ENCODE measurements around the gene POLR3H.

The POLR3H gene

GRCh38 chr22:41523464-41524221, 20.6 kb downstream of the POLR3H start:
- no peak overlapping the region for H3K27ac ChIP-seq
- no peak for DNase-seq (ENCODE audit: low read depth, low spot score)

GRCh38 chr22:41522813-41523212, 21.5 kb downstream of the POLR3H start:
- H3K27ac ChIP-seq = no peak overlapping the region
- DNase-seq (ENCODE audit: low read depth, low spot score) = no peak

- DNase-seq (ENCODE audit: low read depth, low spot score) = no peak
- H3K27ac ChIP-seq = no peak overlapping the region
Observed at GRCh38 chr22:41521126-41521525, 23.1 kb downstream of the POLR3H start.

DNA sequence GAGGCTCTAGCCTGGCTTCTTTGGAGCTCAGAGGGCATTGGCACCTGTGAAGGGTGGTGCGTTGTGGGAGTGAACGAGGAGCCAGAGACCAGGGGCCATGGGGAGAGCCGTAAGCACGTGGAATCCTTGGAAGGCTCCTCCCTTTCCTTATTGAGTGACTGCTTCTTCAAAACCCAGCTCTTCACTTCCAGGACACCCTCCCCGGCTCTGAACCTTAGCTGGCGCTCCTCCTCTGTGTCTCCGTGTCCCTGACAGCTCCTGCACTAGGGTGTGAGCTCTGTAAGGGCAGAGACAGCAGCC, 26.3 kb downstream of the POLR3H start:
- H3K27ac ChIP-seq = peak overlapping the region; percentile 70
- DNase-seq (ENCODE audit: low read depth, low spot score) = no peak

DNA sequence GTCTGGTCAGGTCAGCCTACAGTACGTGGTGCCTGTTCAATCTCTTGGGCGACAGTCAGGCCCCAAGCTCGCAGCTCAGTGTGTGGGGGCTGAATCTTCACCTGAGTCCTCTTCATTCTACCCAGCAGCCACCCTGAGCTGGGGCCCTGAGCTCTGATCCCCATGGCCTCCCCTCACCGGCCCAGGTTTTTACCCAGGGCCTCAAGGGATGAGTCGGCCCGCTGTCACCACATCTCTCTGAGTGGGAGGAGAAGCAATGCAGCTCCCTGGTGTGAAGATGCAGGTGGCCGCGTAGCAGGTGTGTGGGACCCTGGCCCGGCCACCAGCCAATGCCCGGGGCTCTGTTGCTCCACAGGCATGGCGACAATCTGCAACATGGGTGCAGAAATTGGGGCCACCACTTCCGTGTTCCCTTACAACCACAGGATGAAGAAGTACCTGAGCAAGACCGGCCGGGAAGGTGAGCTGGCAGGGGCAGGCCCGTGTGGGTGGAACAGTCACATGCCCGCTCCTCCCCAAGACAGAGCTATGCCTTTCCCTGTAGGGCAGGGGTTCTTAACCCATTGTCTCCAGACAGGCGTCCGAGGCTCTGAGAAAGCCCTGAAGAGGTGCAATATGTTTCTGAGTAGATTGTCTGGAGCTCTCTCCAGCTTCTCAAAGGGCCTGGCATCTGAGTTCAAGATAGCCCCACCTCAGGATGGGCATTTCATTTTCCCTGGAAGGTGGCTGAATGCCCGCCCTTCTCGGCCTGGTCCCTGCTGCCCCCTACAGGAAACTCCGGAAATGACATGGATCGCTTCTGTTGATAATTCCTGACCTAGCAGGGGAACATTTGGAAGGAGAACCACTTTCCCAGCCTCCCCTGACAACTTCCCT, 26.9 kb downstream of the POLR3H start:
- peak; percentile 33 for DNase-seq (ENCODE audit: low read depth, low spot score)
- peak overlapping the region; percentile 70 for H3K27ac ChIP-seq

DNA sequence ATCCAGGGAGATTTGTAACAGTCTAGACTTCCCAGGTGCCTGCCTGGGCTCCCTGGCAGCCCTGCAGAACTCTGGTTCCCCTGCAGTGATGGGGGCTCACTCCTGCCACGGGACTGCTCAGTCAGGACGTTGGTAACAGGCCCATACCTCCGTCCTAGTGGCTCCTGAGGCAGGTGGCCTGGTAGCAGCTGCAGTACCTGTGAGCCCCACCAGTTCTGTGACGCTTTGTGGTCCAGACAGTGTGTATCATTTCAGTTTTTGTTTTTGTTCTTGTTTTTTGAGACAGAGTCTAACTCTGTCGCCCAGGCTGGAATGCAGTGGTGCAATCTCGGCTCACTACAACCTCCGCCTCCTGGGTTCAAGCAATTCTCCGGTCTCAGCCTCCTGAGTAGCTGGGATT, 27.8 kb downstream of the POLR3H start:
- DNase-seq (ENCODE audit: low read depth, low spot score) = no peak

GRCh38 chr22:41513391-41513790, 30.9 kb downstream of the POLR3H start:
- H3K27ac ChIP-seq = no peak overlapping the region
- no peak for DNase-seq (ENCODE audit: low read depth, low spot score)

More for the DNA sequence above, 27.8 kb downstream of the POLR3H start:
- H3K27ac ChIP-seq = peak overlapping the region; percentile 70

DNA sequence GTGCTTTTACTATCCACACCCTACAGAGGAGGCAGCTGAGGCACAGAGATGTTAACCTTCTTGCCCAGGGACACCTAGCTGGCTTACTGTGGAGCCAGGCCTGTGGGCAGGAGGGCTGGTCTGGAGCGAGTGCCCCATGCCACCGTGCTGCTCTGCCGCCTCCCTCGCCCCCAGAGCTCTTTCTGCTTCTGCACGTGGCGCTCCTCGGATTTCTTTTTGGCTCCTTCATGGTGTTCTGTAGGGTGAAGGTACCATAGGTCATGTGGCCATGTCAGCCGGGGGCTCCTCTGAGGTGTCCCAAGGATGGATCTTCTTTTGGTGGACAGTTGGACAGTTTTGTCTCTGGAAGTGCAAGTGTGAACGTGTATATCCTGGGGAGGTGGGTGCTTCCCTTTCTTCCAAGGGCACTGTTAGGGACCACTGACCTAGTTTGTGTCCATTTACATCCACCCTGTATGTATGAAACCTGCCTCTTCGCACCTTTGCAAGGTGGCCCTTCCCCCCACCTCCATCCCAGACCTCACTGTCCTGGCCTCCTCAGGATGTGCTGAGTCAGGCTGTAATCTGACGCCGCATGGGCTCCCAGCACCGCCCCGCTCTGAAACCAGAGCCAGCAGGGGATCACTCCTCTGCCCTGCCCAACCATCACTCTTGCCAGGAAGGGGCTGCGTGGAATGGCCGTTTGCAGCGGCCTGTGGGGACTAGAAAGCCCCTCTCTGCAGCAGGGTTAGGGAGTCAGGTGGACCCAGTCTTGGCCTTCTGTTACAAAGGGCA, 31.7 kb downstream of the POLR3H start:
- no peak for DNase-seq (ENCODE audit: low read depth, low spot score)
- H3K27ac ChIP-seq = no peak overlapping the region

- DNase-seq (ENCODE audit: low read depth, low spot score) = no peak
- H3K27ac ChIP-seq = no peak overlapping the region
Observed at GRCh38 chr22:41511521-41511968, 32.7 kb downstream of the POLR3H start.

DNA sequence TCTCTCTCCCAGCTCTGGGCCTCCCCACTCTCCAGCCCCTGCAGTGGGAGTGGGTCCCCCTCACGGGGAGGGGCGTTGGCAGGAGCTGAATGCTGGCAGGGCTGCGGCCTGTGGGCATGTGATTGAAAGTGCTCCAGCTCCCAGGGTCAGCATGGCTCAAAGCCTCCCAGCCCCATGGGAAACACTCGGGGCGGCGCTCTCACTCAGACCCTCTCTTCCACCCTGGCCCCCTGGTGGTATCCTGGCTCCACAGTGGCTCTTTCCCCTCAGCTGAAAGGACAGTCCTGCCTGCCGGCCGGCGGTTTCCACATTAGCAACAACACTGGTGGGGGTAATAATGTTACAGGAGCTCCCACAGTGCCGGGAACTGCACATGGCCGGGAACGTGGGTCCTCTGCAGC, 35.5 kb downstream of the POLR3H start:
- H3K27ac ChIP-seq = no peak overlapping the region
- no peak for DNase-seq (ENCODE audit: low read depth, low spot score)

GRCh38 chr22:41507330-41508063, 36.8 kb downstream of the POLR3H start:
- DNase-seq (ENCODE audit: low read depth, low spot score) = no peak
- H3K27ac ChIP-seq = no peak overlapping the region

DNA sequence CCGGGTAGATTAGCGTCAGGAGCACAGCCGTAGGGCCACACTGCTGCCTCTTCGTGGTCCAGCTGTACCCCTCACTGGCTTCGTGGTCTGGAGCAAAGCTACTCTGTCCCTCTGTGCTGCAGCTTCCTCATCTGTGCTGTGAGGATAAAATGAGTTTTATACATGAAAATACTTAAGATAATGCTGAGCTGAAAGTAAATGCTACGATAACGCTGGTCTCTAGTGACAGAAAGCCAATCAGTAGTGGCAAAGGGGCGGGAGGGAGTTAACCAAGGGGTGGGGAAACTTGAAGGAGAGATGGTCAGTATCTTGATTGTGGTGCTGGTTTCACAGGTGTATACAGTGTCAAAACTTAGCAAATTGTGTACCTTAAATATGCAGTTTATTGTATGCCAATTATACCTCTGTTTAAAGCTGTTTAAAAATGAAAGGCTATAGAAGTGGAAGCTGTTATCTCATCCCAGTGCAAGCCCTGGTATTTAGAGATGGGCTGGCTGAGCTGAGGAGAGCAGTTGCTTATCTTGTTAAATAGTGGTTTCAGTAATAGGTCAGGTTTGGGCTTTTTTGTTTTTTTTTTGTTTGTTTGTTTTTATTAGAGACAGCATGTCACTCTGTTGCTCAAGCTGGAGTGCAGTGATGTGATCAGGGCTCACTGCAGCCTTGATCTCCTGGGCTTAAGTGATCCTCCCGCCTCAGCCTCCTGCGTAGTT, 38.6 kb downstream of the POLR3H start:
- DNase-seq (ENCODE audit: low read depth, low spot score) = no peak
- H3K27ac ChIP-seq = no peak overlapping the region

DNA sequence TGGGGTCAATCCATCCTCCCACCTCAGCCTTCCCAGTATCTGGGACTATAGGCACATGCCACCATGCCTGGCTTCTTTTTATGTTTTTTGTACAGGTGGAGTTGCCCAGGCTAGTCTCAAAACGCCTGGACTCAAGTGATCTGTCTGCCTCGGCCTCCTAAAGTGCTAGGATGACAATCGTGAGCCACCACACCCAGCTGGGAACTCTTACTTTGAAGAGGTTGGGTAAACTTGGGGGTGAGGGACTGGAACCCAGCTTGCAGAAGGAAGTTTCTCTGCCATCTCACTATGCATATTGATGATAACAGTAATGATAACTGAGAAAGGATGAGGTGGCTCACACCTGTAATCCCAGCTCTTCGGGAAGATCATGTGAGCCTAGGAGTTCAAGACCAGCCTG, 39.5 kb downstream of the POLR3H start:
- DNase-seq (ENCODE audit: low read depth, low spot score) = no peak
- H3K27ac ChIP-seq = no peak overlapping the region

GRCh38 chr22:41504397-41504796, 39.9 kb downstream of the POLR3H start:
- no peak for DNase-seq (ENCODE audit: low read depth, low spot score)
- H3K27ac ChIP-seq = no peak overlapping the region

DNA sequence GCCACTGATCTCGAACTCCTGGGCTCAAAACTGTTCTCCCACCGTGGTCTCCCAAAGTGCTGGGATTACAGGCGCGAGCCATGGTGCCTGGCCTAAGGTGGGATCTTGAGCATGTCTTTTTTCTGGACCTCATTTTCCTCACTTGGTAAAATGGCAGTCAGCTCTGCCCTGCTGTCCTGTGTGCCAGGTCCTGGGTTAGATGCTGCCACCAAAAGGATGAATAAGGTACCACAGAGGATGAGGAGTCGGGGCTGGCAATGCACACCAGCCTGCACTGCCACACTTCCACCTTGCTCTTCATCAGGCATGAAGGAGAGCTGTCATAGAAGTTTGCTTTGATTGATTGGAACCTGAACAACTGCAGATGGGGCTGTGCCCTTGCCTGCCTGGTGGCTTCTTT, 43.1 kb downstream of the POLR3H start:
- DNase-seq (ENCODE audit: low read depth, low spot score) = no peak
- no peak overlapping the region for H3K27ac ChIP-seq

DNA sequence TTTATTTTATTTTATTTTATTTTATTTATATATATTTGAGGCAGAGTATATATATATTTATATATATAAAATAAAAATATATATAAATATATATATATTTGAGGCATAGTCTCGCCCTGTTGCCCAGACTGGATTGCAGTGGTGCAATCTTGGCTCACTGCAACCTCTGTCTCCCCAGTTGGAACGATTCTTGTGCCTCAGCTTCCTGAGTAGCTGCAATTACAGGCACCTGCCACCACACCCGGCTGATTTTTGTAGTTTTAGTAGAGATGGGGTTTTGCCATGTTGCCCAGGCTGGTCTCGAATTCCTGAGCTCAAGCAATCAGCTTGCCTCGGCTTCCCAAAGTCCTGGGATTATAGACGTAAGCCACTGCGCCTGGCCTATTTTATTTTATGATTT, 44.0 kb downstream of the POLR3H start:
- H3K27ac ChIP-seq = no peak overlapping the region
- DNase-seq (ENCODE audit: low read depth, low spot score) = no peak

GRCh38 chr22:41499624-41500280, 44.5 kb downstream of the POLR3H start:
- DNase-seq (ENCODE audit: low read depth, low spot score) = no peak
- H3K27ac ChIP-seq = no peak overlapping the region

DNA sequence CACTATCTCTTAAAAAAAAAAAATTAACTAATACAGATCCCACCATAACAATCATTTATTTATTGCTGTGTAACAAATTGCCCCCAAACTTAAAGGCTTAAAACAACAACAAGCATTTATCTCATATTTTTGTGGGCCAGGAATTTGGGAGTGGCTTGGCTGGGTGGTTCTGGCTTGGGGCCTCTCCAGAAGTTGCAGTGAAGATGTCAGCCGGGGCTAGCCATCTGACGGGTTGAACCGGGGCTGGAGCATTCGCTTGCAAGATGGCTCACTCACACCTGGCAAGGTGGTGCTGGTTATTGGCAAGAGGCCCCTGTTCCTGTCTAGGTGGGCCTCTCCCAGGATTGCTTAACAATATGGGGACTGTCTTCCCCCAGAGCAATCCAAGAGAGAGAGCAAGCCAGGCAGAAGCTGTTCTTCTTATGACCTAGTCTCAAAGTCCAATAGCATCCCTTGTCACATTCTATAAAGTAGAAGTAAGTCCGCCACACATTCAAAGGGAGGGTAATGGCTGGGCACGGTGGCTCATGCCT, 45.9 kb downstream of the POLR3H start:
- H3K27ac ChIP-seq = no peak overlapping the region
- DNase-seq (ENCODE audit: low read depth, low spot score) = no peak
